GM19455 (cell line): ENCODE results near the gene CD63.

Experiments used
- ATAC-seq: cut with Tn5 transposase; IDR thresholded peaks from one replicate; pipeline ENCODE4 v1.9.1; 2021; ENCODE audit not compliant: unreplicated experiment

Gene CD63

GRCh38 chr12:55706568-55707218, 22.1 kb downstream of the CD63 start:
- no peak for ATAC-seq

- ATAC-seq, result no peak
Observed at GRCh38 chr12:55705782-55706402, 22.9 kb downstream of the CD63 start.

- ATAC-seq, result no peak
Observed at GRCh38 chr12:55704824-55705718, 23.7 kb downstream of the CD63 start.

- no peak for ATAC-seq
Observed at GRCh38 chr12:55703901-55704761, 24.7 kb downstream of the CD63 start.

GRCh38 chr12:55703288-55703687, 25.5 kb downstream of the CD63 start:
- no peak for ATAC-seq

GRCh38 chr12:55702861-55703260, 25.9 kb downstream of the CD63 start:
- no peak for ATAC-seq

- ATAC-seq, result no peak
Observed at GRCh38 chr12:55700255-55701018, 28.4 kb downstream of the CD63 start.

GRCh38 chr12:55699471-55700055, 29.2 kb downstream of the CD63 start:
- no peak for ATAC-seq

GRCh38 chr12:55698965-55699364, 29.8 kb downstream of the CD63 start:
- ATAC-seq, result no peak

GRCh38 chr12:55698241-55698955, 30.4 kb downstream of the CD63 start:
- ATAC-seq, result no peak

GRCh38 chr12:55697686-55698085, 31.1 kb downstream of the CD63 start:
- ATAC-seq, result no peak

GRCh38 chr12:55696796-55697462, 31.9 kb downstream of the CD63 start:
- no peak for ATAC-seq

- no peak for ATAC-seq
Observed at GRCh38 chr12:55696141-55696540, 32.7 kb downstream of the CD63 start.

- ATAC-seq, result no peak
Observed at GRCh38 chr12:55695349-55695748, 33.5 kb downstream of the CD63 start.

GRCh38 chr12:55694651-55695050, 34.2 kb downstream of the CD63 start:
- ATAC-seq, result no peak

GRCh38 chr12:55694188-55694515, 34.7 kb downstream of the CD63 start:
- ATAC-seq, result no peak

- ATAC-seq, result no peak
Observed at GRCh38 chr12:55693323-55694187, 35.3 kb downstream of the CD63 start.
